GM21447 (cell line): Measurements from ENCODE around the gene RPP30.
"Not testable (repeated sequence)": the region's sequence is repeated elsewhere in the genome, so short reads cannot be mapped to it uniquely, and the experiment has no call there.

Experiments used
- ATAC-seq: cut with Tn5 transposase; IDR thresholded peaks from one replicate; pipeline ENCODE4 v1.9.1; 2021; ENCODE audit not compliant: unreplicated experiment

RPP30 gene

GRCh38 chr10:90939116-90939515, 67.3 kb downstream of the RPP30 start:
- ATAC-seq, result no peak

- no peak for ATAC-seq
Observed at GRCh38 chr10:90939648-90940047, 67.9 kb downstream of the RPP30 start.

- ATAC-seq, result not testable (repeated sequence)
Observed at GRCh38 chr10:90942980-90943379, 71.2 kb downstream of the RPP30 start.

- ATAC-seq, result no peak
Observed at GRCh38 chr10:90944749-90945148, 73.0 kb downstream of the RPP30 start.

- ATAC-seq, result no peak
Observed at GRCh38 chr10:90945491-90946070, 73.8 kb downstream of the RPP30 start.

- peak; percentile 72 for ATAC-seq
Observed at GRCh38 chr10:90947030-90947960, 75.5 kb downstream of the RPP30 start.
